KOPT-K1 (cell line): ENCODE data around the gene CA11.
A peak's percentile ranks its signal among the peaks of the same experiment; 100 is the strongest.
"Not testable (repeated sequence)": the region's sequence is repeated elsewhere in the genome, so short reads cannot be mapped to it uniquely, and the experiment has no call there.

Experiments used
- H3K27ac ChIP-seq: fragments of 200-600 bp; sonication (generic); 2 replicates; pipeline ENCODE4 v1.5.1; 2016; ENCODE audit warnings: antibody characterized with exemption, mild to moderate bottlenecking, low read depth, low read length; ENCODE audit not compliant: poor library complexity, severe bottlenecking
- H3K36me3 ChIP-seq: fragments of 200-600 bp; sonication (generic); 2 replicates; pipeline ENCODE4 v1.5.1; 2017; ENCODE audit warnings: antibody characterized with exemption, mild to moderate bottlenecking, low read length, moderate library complexity; ENCODE audit not compliant: insufficient read depth
- H3K9me3 ChIP-seq: fragments of 200-600 bp; sonication (generic); 2 replicates; pipeline ENCODE4 v1.5.1; 2017; ENCODE audit warnings: antibody characterized with exemption, low read length, mild to moderate bottlenecking; ENCODE audit not compliant: insufficient read depth, poor library complexity, severe bottlenecking

The CA11 gene

DNA sequence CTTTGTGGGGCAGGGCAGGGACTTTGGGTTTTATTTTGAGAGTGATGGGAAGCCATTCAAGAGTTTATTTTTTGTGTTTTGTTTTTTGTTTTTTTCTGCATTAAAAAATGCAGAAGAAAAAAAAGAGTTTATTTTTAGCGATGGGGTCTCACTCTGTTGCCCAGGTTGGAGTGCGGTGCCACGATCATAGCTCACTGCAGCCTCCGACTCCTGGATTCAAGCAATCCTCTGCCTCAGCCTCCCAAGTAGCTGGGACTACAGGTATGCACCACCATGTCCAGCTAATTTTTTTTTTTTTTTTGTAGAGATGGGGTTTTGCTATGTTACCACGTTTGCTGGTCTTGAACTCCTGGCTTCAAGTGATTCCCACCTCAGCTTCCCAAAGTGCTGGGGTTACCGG, 12.5 kb upstream of the CA11 start:
- Histone ChIP-seq H3K27ac (no peak overlapping the region), H3K9me3 (no peaks in the 10 kb centered on the region), H3K36me3 (no peaks in the 10 kb centered on the region)

DNA sequence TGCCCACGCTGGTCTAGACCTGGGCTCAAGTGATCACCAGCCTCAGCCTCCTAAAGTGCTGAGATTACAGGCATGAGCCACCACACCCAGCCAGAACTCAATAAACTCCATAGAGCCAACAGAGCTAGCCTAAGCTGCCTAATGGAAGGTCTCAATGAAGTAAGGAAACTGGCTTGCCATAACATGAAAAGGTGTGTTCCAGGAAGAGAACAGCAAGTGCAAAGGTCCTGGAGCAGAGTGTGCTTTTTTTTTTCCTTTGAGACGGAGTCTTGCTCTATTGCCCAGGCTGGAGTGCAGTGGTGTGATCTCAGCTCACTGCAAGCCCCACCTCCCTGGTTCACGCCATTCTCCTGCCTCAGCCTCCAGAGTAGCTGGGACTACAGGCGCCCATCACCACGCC, 11.8 kb upstream of the CA11 start:
- not testable (repeated sequence) for H3K36me3 ChIP-seq, H3K9me3 ChIP-seq, H3K27ac ChIP-seq

DNA sequence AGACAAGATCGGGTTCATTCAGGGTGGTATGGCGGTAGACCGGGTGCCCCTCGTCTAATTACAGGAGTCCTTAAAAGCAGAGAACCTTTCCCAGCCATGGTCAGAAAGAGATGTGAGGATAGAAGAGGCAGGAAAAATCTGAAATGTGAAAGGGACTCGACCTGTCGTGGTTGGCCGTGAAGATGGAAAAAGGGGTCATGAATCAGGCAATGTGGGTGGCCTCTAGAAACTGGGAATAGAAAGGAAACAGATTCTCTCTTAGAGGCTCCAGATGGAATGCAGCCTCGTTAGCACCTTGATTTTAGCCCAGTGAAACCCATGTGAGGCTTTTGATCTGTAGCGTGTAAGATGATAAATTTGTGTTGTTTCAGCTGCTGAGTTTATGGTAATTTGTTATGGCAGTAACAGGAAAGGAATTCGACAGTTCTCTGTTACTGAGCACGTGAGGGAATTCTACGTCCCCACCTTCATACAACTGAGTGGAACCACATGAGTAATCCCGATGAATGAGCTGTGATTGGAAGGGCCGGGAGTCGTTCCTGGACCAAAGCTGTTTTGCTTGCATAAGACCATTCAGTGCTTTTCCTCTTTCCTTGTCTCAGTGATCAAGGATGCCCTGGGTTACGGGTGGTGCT, 11.0 kb upstream of the CA11 start:
- no peak overlapping the region for H3K27ac ChIP-seq
- H3K9me3 ChIP-seq, result no peaks in the 10 kb centered on the region
- no peaks in the 10 kb centered on the region for H3K36me3 ChIP-seq

DNA sequence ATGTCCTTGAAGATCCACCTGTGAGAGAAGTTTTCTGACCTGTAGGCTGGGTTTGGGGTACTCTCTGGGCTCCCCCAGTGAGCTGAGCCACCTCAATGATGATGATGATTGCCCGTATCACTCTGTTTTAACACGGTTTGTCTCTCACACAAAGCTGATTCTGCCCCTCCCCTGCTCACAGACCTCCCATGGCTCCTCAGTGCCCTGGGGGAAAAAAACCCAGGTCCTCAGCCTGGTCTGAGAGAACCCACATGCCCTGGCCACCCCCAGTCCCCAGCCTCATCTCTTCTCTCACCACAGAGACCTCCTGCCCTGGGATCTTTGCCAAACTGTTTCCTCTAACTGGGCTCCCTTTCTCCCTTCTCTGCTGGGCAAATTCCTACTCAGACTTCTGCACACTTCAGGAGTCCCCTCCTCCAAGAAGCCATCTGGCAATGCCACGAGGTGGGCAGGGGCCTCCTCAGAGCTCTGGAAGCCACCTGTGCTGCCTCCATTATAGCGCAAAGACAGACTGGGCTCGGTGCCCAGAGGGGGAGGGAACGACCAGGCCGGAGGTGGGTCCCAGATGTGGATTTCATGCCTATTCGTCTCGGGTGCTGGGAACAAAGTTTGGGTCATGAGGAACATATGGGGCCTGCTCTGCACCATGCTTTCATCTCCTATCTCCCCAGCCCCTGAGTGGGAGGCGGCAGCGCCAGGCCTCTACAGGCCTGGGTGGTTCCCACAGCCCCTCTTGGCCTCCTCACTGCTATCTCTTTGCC, 8.5 kb upstream of the CA11 start:
- Histone ChIP-seq H3K27ac (peak overlapping the region; percentile 54), H3K36me3 (no peaks in the 10 kb centered on the region), H3K9me3 (no peaks in the 10 kb centered on the region)

DNA sequence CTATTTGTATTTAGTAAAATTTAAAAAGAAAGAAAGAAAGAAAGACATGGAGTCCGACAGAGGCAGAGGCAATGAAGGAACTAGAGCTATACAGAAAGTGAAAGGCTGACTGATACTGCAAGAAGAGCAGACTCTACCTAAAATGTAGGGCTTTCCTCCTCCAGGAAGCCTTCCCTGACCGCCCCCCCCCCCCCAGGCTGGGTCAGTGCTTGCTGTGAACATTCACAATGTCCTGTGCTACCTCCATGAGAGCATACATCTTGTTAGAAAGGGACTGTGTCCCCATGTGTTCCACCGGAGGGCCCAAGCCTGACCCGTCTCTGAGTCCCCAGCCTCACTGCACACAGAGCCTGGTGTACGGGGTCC, 5.7 kb upstream of the CA11 start:
- H3K9me3 ChIP-seq, result no peaks in the 10 kb centered on the region

DNA sequence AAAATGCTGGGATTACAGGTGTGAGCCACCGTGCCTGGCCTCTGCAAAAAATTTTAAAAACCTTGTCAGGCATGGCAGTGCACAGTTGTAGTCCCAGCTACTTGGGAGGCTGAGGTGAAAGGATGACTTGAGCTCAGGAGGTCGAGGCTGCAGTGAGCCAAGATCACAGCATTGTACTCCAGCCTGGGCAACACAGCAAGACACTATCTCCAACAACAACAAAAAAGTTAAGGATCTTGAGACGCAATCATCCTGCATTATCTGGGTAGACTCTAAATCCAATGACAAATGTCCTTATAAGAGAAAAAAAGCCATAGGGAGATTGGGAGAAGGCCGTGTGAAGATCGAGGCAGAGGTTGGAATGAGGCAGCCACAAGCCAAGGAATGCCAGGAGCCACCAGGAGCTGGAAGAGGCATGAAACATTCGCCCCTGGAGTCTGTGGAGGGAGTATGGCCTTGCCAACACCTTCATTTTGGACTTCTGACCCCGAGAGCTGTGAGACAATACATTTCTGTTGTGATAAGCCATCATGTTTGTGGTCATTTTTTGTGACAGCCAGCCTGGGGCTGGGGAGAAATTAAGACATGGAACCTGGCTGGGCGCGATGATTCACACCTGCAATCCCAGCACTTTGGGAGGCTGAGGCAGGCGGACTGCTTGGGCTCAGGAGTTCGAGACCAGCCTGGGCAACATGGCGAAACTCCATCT, 5.1 kb upstream of the CA11 start:
- no peaks in the 10 kb centered on the region for H3K36me3 ChIP-seq
- H3K27ac ChIP-seq, result no peak overlapping the region
- H3K9me3 ChIP-seq, result no peaks in the 10 kb centered on the region

More for the DNA sequence above, 5.7 kb upstream of the CA11 start:
- Histone ChIP-seq H3K27ac (no peak overlapping the region), H3K36me3 (no peaks in the 10 kb centered on the region)

DNA sequence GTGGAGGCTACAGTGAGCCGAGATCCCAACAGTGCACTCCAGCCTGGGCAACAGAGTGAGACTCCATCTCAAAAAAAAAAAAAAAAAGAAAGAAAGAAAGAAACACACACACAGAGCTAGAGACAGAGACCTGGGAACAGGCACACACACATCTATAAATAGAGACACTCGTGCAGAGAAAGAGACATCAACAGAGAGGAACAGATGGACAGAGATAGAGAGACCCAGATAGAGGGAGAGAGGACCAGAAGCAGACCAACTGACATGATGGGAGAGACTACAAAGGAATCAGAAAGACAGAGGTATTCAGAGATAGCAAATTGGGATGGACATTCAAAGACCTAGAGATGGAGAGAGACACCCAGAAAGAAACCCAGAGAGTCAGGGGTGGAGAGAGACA, 2.1 kb upstream of the CA11 start:
- Histone ChIP-seq H3K36me3 (no peaks in the 10 kb centered on the region), H3K9me3 (no peaks in the 10 kb centered on the region), H3K27ac (no peak overlapping the region)

DNA sequence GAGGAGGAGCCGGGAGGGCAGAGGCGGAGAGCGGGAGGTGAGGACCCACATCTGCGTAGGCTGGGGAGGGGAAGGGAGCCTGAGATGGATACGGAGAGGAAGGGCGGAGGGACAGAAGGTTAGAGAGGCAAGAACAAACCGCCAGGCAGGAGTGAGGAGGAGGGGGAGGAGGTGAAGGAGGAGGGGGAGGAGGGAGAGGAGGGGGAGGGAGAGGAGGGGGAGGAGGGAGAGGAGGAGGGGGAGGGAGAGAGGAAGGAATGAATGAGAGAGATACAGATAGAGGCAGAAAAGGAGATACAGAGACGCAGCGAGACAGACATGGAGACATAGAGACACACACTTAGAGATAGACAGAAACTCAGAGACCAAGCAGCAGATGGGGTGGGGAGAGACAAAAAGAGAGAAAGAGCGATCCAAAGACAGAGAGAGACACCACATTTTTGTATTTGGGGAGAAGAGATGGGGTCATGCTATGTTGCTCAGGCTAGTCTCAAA, 782 bp upstream of the CA11 start:
- peak overlapping the region; percentile 56 for H3K27ac ChIP-seq
- no peaks in the 10 kb centered on the region for H3K9me3 ChIP-seq
- no peaks in the 10 kb centered on the region for H3K36me3 ChIP-seq

DNA sequence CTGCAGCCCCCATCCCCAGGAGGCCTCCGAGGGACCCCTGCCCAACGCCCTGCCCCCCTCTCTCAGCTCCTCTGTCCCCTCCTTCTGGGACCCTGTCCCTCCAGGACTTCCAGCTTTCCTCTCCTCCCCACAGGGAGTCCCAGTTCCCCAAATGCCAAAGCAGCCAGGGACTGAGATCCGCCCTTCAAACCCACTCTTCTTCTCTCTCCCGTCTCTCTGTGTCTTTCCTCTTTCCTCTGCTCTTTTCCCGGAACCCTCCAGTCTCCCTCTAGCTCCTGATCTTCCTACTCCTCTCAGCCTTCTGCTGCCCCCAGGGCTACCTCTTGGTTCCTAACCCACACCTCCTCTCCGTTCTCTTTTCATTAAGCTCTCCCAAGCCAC, 377 bp downstream of the CA11 start:
- no peaks in the 10 kb centered on the region for H3K36me3 ChIP-seq
- H3K9me3 ChIP-seq, result no peaks in the 10 kb centered on the region
- H3K27ac ChIP-seq, result peak overlapping the region; percentile 56

DNA sequence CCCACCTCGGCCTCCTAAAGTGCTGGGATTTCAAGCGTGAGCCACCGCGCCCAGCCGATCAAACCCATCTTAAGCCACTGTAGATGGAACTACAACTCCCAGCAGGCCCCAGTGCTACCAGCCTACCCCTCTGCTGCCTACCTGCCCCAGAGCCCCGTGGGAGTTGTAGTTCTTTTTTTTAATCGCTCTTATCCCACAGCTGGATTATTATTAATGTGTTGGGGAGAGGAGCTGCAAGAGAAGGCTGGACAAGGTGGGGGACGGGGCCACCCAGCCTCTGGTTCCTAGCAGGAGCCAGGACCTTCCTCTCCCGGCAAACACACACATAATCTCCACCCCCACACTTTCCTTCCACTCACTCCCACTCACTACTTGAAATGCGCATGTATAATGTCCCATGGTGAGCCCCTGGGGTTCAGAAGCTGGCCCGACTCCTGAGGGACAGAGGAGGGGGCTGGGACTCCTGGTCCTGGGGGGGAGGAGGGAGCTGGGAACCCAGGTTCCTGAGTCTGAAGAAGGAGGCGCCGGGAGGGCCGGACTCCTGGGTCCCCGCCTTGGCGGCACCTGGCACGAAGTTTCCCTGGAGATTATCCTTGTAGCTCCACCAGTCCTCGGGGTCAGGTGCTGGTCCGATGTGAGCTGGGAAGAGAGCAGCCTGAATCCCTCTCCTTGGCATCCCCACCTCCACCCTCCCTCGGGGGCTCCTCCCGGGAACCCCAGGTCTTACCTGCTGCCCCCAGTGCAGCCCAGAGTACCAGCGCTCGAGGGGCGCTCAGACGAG, 958 bp downstream of the CA11 start:
- no peaks in the 10 kb centered on the region for H3K36me3 ChIP-seq
- H3K9me3 ChIP-seq, result no peaks in the 10 kb centered on the region
- H3K27ac ChIP-seq, result peak overlapping the region; percentile 56

DNA sequence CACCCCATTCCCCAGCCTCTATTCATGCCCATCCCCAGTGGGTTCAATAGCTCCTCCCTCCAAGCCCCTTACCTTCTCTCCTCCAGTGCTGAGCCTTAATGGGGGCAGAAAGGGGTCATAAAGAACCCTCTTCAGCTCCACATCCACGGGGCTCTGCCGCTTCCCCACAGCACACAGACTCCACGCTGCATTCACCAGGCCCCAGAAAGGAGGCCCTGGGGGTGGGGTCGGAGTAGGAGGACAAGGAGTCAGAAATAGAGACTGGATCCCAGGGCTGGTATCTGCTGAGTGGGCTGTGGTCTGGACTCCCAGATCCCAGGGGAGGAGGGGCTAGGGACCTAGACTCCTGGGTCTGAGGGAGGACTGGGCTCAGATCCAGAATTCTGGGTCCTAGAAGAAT, 1.6 kb downstream of the CA11 start:
- H3K27ac ChIP-seq, result no peak overlapping the region
- H3K36me3 ChIP-seq, result no peaks in the 10 kb centered on the region
- H3K9me3 ChIP-seq, result no peaks in the 10 kb centered on the region

DNA sequence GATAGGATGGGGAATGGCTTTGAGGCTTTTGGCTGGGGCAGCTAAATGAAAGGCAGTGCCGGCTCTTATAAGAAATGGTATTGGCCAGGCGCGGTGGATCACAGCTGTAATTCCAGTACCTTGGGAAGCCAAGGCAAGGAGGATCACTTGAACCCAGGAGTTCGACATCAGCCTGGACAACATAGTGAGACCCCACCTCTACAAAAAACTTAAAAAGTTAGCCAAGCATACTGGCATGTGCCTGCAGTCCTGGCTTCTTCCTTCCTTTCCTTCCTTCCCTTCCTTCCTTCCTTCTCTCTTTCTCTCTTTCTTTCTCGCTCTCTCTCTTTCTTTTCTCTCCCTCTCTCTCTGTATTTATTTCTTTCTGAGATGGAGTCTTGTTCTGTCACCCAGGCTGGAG, 3.1 kb downstream of the CA11 start:
- Histone ChIP-seq H3K27ac (no peak overlapping the region), H3K9me3 (no peaks in the 10 kb centered on the region), H3K36me3 (no peaks in the 10 kb centered on the region)

DNA sequence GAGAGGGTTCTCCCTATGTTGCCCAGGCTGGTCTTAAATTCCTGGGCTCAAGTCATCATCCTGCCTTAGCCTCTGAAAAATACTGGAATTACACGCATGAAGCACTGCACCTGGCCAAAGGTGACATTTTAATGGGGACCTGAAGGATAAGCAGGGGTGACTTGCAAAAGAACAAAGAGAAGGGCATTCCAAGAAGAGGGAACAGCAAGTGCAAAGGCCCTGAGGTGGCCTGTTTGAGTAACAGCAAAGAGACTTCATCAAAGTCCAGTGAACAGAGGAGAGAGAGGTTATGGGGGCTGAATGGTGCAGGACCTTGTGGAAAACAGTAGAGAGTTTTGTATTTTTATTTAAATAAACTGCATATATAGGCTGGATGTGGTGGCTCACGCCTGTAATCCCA, 4.1 kb downstream of the CA11 start:
- Histone ChIP-seq H3K36me3 (no peaks in the 10 kb centered on the region), H3K27ac (no peak overlapping the region), H3K9me3 (no peaks in the 10 kb centered on the region)

DNA sequence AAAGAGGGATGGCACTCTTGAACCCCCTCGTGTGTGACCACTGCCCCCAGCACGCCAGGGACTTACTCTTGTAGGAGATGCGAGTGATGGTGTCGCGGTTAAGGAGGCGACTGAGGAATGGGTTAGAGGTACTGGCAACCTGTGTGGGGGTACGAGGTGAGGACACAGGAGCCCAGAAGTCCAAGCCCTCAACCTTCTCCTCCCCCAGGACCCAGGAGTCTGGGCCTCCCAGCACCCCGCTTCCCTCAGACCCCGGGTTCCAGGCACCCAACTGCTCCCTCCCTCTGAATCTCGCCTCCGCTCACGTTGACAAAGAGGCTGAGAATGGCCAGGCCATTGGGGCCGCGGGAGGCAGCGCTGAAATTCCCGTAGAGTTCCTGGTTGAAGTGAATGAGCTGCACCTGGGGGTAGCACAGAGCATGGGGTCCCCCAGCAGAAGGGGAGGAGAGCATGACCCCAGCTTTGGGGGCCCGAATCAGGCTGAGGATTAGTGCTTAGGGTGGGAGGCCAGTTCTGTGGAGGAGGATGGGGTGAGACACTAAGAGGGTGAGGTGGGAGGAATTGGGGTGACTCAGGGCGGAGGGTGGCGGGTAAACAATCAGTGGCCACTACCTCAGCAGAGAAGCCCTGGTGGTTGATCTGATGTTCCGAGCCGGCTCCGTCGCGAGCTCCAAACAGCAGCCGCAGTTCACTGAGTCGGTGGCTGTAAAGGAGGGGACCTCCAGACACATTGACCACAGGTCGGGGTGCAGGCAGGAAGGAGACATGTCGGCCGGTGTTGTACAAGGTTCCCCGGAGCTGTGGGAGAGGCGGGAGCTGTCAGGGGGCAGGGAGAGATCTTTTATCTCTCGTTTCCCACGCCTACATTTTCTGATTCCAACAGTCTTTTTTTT, 6.3 kb downstream of the CA11 start:
- Histone ChIP-seq H3K36me3 (no peaks in the 10 kb centered on the region), H3K27ac (no peak overlapping the region), H3K9me3 (no peaks in the 10 kb centered on the region)
